HG02973 (cell line): ENCODE results near the gene NAT16.

Source experiments
- ATAC-seq: cut with Tn5 transposase; IDR thresholded peaks from one replicate; pipeline ENCODE4 v1.9.1; 2021; ENCODE audit warnings: moderate library complexity; ENCODE audit not compliant: unreplicated experiment

Gene NAT16

GRCh38 chr7:101172005-101172853 is 7.9 kb downstream of the NAT16 start:
- ATAC-seq, result no peak

DNA sequence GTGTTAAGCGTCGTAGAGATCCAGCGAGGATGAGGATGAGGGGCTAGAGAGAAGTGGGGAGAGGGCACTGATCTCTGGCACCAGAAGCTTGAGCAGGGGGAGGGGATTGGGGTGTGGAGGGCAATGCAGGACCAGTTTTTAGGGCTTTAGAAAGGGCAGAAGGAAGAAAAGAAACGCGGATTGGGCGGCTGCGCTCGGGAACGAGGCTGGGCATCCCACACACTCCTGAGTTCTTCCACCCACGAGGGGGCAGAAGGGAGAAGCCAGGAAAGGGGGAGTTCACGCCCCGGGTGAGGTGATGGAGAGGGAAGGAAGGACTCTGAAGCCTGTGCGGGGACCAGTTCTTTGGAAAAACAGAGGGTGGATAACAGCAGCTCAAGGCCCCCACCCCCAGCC is 8.7 kb downstream of the NAT16 start:
- ATAC-seq, result no peak

GRCh38 chr7:101170617-101171441 is 9.3 kb downstream of the NAT16 start:
- no peak for ATAC-seq

DNA sequence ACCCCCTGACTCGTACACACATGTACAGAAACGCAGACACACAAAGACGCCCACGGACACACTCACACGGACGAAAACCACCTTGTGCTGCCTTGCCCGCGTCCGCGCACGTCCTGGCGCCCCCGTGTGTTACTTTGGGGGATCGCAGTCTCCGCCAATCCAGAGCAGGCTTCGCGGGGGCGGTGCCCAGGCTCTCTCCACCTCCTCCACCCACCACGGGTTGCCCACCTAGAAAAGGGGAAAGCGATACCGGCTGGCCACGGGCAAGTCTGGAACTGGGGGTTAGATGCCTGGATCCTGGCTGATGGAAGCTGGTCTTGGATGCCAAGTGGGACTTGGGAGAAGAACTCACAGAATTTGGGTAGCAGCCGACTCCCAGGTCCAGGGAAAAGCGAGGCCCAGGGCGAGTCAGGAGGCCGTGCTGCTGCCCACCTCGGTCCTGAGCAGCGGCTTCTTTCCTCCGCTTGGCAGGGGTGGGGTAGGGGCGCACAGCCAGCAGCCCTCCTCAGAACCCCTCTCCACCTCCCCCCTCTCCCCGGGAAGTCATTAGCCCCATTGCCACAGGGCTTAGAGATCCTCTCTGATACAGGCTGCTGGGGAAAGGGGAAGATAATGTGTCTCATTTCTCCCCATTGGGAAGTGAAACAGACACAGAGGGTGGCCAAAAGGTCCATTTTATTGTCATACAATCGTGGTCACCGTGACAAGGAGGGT is 10.1 kb downstream of the NAT16 start:
- no peak for ATAC-seq

DNA sequence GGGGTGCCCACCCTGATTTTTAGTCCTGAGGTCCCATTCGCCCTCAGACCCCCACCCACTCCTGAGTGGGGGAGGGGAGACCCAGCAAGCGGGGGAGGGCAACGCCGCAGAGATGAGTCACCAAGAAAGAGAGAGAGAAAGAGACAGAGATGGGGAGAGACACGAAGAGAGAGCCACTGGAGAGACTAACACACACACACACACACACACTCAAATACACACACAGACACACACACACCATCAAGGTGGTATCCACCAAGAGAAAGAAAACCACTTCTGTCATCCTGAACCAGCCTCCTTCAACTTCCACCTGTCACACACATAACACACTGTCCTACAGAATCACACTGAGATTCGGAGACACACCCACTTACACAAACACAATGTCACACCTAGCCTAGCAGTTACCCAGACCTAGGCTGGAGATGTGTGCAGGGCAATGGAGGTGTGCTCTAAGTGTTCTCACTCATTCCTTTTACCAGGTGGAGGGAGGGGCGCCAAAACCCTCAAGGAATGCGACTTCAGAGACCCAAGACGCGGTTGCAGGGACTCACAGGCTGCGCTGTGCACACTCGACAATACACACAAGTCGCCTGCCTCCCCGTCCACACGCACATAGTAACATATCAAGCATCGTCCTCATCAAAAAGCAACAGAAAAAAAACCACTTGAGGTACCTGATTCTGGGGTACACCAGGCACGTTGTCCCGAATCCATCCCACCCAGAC is 10.8 kb downstream of the NAT16 start:
- ATAC-seq, result no peak

GRCh38 chr7:101168412-101169049 is 11.6 kb downstream of the NAT16 start:
- no peak for ATAC-seq

DNA sequence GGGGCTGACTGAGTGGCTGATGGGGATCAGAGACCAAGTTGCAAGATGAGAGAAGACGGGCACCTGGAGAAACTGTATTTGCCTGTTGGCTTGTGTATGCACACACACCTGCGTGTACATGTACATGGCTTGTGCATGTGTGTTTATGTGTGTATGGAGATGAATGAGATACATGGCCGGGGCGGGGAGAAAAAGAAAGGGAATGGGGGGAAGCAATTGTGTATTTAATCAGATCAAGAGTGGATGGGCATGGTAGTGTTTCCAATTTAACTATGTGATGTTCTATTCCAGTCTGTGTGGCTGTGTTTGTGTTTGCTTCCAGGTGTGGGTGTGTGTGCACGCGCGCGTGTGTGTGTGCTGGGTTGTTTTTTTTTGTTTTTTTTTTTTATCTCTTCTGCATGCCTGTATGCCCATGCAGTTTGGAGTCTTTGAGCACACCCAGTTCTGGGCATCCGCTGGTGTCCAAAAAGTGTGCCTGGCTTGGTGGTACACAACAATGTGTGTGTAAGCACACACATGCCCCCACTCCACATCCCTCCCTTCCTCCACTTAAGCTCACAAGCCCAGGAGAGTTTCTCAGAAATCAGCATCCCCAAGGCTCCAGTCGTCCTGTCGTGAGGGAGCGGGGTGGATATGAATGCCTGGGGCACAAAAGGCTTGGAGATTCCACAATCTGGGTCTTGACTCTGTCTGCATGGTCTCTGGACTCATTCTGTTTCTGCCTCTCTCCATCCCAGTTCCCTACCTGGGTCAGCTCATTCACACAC is 12.3 kb downstream of the NAT16 start:
- no peak for ATAC-seq

DNA sequence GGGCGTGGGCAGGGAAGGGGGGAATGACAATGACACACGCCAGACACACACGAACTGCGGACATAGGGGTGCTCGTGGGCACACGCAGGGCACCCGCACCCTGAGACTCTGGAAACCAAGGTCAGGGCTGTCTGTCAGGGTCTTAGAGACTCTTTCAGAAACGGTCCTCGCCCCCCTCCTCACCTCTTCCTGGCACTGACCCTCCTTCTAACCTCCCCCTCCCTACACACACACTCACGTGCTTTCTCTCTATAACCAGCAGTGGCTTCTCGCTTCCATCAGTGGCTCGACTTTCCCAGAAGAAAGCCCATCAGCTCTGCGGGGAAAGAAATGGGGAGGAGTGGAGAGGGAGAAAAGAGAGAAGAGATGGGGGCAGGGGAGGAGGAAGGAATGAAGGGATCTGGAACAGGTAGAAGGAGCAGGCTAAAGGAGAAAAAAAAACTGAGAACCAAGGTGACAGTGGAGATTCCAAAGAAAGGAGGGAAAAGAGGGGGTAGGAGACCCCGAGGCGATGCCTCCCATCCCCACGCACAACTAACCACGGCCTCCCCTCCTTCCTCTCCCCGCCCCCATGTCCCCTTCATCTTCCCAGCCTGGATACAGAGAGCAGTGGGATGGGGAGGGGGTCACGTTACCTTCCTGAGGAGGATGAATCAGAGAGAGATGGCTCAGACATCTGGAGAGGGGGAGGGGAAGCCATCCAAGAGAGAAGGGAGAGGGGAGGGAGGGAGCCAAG is 13.0 kb downstream of the NAT16 start:
- no peak for ATAC-seq

DNA sequence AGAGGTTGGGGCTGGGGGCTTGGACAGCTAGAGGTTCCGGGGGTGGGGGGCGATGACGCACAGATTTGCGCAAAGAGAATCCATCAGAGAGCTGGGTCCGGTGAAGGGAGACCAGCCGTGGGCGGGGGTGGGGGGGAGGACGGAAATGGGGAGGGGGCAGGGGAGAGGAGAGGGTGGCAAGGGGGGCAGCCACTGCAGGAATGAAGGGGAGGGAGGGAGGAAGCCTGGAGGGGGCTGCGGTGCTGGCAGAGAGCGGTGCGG is 13.5 kb downstream of the NAT16 start:
- no peak for ATAC-seq

- ATAC-seq, result no peak
Observed at GRCh38 chr7:101165958-101166647, 14.0 kb downstream of the NAT16 start.

GRCh38 chr7:101165075-101165957 is 14.8 kb downstream of the NAT16 start, which contains the start of gene VGF:
Gene VGF, minus strand, starts transcription at chr7:101165569. Its CDS starts 726 bp downstream, at chr7:101164843.
- ATAC-seq, result peak; percentile 59

DNA sequence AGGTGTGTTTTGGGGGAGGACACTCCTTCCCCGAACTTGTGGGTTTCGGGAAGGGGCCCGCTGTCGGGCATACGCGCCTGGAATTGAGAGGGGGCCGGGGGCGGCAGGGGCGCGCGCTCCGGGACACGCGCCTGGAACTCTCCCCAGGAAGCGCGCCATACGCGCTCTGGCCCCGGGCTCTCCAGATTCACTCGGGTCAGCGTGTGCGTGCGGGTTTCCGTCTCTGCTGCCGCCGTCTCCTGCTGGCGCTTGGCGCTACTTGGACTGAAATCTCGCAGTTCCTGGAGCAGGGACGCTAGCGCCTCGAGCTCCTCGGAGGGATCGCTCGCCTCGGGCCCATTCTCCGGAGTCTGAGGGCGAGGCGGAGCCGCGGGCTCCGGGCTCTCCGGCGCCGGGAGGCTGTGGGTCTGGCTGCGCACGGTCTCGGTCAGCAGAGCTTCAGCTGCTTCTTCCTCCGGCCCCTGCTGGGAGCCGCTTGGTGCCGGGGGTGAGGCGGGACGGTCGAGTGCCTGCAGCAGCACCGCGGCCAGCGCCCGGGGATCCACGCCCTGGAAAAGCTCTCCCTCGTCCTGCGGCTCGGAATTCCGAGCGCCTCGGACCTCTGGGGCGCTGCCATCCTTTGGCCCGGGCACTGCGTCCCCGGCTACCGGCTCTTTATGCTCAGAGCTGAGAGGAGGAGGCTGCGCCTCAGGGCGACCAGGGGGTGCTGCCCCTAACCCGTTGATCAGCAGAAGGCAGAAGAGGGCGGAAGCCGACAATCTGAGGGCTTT is 15.8 kb downstream of the NAT16 start:
- no peak for ATAC-seq

DNA sequence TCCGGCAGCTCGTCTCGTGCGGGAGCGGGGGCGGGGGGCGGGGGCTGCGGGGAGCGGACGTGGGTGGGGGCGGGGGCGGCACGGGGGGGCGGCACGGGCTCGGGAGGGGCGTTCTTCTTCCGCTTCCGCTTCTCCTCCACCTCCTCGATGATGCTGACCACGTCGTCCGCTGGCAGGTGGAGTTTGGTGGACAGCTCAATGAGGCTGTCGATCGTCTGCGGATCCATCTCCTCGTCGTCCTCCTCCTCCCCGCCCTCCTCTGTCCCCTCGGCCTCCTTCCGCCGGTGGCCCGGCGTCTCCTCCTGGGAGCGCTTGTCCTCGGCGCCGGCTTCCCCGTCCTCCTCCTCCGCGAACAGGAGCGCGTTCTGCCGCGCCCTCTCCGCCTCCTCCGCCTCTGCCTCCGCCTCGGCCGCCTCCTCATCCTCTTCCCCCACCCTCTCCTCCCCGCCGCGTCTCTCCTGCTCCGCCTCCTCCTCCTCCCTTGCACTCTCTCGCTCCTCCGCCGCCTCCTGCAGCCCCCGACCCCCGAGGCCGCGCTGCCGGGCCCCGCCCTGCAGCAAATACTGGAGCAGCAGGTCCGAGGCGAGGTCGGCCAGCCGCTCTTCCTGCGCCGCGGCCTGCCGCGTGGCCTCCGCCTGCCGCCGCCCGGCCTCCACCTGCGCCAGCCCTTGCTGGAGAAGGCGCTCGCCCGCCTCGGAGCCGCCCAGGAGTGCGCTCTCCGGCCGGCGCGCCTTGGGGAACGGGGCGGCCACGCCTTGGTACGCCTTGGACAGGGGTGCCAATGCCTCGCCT is 16.6 kb downstream of the NAT16 start:
- no peak for ATAC-seq

GRCh38 chr7:101162551-101163278 is 17.4 kb downstream of the NAT16 start:
- no peak for ATAC-seq
